HG02763 (cell line): ENCODE results near the gene GTF2H1.

Experiments
- ATAC-seq: cut with Tn5 transposase; IDR thresholded peaks from one replicate; pipeline ENCODE4 v1.9.1; 2021; ENCODE audit warnings: mild to moderate bottlenecking, moderate library complexity; ENCODE audit not compliant: unreplicated experiment

The GTF2H1 gene

DNA sequence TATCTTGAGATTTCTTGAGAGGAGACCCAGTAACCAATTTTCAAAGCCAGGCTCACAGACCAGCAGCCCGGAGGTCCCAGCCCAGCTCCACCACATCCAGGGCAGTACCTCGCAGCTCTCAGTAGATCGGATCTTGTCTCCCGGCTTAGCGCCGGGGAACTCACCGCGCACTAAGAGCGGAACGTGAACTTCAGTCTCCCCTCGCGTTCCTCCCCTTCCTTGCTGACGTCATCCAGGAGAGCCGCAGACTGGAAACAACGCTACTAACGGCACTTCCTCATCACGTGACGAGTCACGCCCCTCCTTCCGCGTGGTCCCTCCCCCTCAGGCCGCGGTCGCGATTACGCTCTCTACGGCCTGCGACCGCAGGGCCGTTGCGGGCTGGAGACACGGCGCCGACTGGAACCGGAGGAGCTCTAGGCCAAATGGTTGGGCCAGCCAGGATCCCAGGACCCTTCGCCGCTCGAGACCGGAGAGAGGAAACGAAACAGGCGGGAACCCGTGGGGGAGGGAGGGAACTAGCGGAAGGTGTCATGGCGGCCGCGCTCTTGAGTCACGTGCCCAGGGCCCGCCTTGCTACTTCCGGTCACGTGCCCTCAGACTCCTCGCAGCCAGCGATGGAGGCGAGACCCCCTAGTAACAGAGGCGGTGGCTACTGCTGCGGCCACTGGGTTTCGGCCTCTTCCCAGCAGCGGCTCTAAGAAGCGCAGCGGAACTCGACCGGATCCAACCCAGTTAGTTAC lies at the start of gene GTF2H1, which contains the start of gene HPS5:
Gene GTF2H1 (plus strand): TSS at position 599 of the 743 bp plus-strand sequence. CDS start 10,508 bp downstream, outside the sequence.
Gene HPS5 (minus strand): TSS at position 172 of the 743 bp plus-strand sequence. CDS start 4,282 bp downstream, outside the sequence.
- ATAC-seq: peak; percentile 87

DNA sequence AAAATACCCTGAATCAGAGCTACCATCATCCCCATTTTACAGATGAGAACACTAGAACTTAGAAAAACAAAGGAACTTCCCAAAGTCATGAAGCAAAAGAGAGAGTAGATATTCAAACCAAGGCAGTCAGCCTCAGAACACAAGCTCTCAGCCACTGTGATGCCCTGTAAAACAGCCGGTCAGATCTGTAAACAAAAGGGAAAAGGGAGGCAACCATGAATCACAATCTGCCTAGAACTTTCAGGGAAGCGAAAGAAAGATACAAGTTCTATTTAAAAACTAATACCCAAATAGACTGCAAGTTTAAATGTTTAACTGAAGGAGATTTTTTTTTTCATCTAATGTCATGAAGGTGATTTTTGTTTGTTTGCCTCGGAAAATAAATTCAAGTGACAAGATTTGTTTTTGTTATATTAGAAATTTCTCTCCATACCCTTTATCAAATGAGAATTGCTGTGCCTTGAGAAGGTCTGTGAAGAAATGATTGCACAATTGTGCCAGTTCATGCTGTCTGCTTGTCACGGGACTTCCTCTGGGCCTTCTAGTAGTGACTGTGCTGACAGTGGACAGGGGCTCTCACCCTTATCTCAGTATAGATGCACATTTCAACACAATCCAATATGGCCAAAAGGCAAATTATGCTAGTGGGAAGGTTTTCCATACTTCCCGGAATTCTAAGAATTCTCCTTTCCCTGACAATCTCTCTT lies 44.6 kb upstream of the GTF2H1 start:
- ATAC-seq: no peak

DNA sequence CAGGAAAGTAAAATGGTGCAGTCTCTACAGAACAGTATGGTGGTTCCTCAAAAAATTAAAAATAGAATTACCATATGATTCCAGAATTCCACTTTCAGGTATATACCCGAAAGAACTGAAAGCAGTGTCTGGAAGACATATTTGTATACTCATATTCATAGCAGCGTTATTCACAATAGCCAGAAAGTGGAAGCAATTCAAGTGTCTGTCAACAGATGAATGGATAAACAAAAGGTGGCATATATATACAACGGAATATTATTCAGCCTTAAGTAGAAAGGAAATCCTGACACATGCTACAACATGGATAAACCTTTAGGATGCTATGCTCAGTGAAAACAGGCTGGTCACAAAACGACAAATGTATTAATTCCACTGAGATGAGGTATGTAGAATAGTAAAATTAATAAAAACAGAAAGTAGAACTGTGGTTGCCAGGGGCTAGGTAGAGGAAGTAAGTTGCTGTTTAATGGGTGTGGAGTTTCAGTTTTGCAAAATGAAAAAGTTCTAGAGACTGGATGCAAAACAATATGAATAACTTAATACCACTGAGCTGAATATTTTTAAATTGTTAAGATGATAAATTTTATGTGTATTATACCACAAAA lies 41.8 kb upstream of the GTF2H1 start:
- ATAC-seq: peak; percentile 88

DNA sequence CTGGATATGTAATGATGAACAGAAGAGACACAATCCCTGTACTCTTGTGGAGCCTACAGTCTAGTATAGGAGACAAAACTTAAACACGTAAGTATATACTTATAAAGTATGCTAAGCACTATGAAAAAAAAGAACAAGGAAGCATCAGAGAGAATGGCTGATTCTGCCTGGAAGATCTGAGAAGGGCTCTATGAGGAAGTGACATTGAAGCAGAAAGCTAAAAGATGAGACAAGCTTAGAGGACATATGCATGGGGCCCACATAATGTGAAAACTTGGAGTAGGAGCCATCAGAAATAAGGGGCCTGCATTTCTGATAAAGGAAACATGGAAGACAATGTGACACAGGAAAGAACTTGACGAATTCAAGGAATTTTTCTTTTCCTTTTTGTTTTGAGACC lies 39.7 kb upstream of the GTF2H1 start:
- ATAC-seq: no peak

DNA sequence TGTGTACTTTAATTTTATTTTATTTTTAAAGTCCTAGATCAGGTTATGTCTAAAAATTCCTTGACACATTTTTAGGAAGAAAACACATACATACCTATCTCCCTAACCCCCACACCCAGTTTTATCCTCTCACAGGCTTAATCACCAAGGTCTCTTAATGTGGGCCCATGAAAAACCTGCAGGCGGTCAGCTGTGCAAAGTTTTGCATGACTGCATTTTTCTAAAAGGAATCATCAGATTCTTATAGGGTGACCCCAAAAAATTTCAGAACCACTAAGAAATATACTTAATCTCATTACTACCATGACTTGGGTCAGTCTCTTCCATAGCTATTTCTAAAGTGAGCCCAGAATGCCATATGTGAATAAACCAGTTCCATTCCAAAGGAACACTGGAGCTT lies 36.5 kb upstream of the GTF2H1 start:
- ATAC-seq: no peak

DNA sequence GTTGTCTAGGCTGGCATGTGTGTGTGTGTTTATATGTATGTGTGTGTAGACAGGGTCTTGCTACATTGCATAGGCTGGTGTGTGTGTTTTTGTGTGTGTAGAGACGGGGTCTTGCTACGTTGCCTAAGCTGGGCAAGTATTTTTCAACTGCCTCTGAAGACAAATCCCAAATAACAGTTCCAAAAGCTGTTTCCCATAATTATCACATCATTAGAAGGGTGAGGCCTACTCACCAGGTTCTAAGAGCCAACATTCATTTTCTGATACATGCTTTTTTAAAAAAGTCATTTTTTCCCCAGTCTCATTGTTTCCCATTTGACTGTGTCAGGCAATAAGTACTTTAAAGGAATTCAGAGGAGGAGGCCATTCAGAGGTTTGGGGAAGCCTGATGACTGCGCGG lies 33.5 kb upstream of the GTF2H1 start:
- ATAC-seq: no peak

DNA sequence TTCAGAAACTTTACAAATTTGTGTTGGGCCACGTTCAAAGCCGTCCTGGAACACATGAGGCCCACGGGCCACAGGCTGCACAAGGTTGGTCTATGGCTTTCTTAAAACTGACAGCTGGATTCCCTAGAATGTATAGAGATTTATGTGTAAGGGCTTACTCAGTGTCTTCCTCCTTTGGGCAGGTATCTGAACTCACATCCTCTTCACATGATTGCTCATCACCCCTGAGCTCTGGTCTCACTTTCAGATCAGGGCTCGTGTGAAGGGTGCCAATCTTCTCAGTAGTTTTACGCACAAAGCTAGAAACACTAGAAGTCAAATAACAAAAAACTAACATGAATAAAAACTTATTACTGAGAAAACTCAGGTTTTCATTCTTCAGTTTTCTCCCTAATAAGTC lies 27.5 kb upstream of the GTF2H1 start:
- ATAC-seq: no peak

DNA sequence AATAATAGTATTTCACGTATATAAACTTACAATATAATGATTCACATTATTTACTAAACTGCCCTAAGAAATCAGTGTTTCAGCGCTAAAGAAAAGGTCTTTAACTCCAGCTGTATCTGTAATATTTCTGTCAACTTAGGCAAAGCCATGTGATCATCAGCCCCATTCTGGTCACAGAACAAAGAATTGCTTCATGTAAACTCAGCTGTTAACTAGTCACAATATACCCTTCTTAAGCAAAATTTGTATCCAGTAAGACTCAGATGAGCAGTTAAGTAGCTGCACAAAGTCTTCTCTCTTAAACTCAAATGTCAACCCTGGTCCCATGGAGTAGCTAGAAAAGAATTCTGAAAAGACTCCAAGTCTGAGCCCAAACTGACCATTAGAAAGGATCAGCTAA lies 27.1 kb upstream of the GTF2H1 start:
- ATAC-seq: no peak

DNA sequence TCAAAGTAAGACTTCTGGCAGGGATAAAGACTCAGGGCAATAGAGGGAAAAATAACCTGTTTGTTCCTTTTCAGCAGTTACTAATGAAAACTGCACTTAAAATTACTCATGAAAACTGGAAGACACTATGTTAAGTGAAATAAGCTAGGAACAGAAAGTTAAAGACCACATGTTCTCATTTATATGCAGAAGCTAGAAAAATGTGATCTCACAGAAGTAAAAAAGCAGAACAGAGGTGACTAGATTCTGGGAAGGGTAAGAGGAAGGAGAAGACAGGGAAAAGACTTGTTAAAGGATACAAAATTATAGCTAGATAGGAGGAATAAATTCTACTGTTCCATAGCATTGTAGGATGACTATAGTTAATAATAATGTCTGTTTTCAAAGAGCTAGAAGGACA lies 22.6 kb upstream of the GTF2H1 start:
- ATAC-seq: no peak

DNA sequence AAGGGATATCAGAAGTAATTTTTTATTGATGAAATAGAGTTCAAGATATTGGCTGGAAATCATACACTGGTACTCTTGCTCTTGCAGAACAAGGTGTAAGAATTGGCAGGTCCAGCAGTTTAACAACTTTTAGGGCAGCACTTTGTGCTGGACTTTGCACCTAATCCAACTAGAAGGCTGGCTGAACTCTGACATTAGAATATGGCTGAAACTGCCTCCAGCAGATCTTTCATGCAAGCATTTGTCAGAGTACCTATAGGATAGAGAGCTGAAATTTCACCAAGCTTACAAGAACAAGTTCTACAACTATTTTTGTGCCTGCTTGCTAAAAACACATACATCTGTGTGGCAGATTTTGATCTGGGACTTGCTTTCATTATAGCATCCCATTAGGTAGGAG lies 17.6 kb upstream of the GTF2H1 start:
- no peak for ATAC-seq

DNA sequence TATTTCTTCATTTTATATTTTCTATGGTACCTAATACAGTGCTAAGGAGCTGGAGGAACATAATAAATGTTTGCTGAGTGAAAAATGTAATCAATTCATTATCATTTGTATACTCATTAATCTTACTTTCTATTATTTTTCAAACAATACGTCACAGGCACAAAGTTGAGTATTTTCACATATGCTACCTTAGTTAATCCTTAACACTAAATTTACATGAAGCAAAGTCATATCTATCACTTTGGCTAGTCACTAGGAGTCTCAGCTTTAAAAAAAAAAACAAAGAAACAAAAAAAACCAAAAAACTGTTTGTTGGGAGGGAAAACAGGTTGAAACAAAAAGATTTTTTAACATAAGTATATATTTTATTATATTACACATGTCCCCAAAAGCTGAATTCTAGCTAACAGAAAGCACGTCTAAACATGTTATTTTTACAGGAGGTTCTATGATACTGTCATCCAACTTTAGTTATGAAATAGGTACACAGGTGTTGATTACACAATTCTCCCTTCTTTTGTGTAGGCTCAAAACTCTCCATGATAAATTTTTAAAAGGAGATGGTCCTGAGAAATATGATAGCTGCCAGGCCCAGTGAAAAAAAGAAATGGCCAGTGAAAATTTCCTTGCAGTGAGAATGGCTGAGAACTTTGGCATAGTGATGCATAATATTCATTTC lies 14.8 kb upstream of the GTF2H1 start:
- no peak for ATAC-seq

DNA sequence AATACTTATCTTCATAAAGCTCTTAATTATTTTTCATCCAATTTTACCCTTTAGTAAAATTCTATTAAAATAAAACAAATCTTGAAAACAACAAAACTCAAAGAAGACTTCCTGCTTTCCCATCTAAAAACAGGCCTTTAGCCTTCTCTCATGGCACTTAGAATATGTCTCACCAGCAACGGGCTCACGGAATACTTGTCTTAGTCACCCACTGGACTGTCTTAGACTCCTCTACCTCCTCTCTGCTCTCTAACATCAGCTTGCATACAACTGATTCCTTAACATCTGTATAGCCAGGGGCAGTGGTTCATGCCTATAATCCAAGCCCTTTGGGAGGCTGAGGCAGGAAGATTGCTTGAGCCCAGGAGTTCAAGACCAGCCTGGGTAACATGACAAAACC lies 14.1 kb upstream of the GTF2H1 start:
- no peak for ATAC-seq

DNA sequence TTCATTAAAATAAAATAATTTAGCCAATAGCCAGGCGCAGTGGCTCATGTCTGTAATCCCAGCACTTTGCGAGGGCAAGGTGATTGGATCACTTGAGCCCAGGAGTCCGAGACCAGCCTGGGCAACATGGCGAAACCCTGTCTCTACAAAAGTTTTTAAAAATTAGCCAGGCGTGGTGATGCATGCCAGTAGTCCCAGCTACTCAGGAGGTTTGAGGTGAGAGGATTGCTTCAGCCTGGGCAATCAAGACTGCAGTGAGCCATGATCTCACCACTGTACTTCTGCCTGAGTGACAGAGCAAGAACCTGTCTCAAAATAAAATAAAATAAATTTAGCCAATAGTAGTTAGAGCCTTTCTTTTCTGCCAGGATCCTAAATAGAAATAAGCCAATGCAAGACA lies 12.7 kb upstream of the GTF2H1 start:
- no peak for ATAC-seq

DNA sequence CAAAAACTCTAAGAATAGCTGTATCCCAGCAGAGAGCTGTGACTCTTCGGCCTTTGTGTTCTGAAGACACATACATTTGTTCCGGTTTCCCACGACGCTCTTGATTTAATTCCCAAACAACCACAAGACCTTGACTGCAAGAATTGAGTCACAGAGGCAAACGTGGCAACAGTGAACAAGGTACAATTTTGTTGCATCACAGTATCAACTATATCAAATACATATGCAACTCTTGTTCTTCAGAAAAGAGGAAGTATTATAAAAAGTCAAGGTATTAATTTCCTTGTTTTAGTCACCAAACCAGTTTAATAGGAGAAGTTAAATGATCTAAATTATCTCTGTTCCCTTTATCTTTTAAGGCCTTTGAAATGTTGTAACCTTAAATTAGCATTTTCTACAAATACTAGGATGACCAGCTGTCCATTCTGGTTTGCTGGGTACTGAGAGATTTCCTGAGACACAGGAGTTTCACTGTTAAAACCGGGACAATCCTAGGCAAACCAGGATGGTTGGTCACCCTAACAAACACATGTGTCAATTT lies 11.5 kb upstream of the GTF2H1 start:
- no peak for ATAC-seq

DNA sequence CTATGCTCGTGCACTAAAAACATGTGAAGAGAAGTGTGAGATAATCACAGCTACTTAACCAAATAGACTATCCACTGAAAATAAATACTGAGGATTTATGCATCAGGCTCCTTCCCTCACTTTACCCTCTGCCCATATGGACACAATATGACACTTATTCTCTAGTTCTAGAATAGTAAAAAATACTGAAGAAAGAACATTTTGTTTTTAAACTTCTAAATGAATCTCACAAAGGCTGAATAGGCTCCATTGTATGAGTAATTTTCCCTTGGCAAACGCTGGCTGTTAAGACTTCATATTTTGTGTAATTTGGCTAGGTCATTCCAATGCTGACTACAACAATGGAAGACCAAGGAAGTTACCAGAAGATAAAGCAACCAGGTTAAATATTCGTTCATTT lies 10.4 kb upstream of the GTF2H1 start:
- ATAC-seq: no peak

DNA sequence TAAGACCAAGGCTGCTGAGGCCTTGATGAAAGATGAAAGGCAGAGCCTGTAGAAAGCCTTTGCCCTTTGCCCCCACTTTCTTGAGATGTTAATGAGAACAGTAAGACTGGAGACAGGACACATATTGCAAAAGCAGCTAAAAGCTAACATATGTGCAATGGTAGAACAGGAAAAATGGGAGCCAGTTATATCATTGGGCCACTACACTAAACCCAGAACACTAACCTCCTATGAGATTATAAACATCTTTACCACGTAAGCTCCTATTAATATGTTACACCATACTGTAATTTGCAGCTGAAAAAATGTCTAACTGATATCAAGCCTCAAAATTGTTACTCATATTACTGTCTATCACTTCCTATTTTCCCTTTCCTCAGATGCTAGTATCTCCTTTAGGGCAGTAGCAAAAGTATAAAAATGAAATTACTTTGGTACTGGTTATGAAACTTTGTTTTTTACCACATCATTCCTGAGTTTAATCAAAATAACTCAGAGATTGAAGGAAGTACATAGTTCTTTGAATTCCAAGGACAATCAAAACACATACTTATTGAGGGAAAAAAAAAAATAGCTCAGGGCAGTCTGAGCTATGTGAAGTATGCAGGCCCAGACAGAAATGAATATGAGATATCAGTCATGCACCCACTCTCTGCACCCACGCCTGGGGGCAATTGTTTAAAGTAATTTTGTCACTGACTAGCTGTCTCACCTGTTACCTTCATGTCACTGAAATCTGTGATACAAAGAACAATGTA lies 9.5 kb upstream of the GTF2H1 start:
- no peak for ATAC-seq

DNA sequence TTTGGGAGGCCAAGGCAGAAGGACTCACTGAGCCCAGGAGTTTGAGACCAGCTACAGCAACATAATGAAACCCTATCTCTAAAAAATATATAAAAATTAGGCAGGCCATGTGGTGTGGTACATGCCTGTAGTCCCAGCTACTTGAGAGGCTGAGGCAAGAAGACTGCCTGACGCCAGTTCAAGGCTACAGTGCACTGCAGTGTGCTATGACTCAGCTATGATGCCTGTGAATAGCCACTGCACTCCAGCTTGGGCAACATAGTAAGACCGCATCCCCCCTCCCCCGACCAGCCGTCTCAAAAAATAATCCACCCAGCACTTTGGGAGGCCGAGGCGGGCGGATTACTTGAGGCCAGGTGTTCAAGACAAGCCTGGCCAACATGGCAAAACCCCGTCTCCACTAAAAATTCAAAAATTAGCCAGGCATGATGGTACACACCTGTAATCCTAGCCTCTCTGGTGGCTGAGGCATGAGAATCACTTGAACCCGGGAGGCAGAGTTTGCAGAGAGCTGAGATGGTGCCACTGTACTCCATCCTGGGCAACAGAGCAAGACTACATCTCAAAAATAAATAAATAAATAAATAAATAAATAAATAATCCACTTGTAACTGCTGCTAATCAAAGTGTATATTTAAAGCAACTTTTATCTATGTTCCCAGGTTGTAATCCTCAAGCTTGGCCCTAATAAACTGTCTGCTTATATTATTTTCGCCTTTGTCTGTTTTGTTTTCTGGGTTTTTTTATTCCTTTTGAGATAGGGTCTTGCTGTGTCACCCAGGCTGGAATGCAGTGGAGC lies 8.2 kb upstream of the GTF2H1 start:
- no peak for ATAC-seq

DNA sequence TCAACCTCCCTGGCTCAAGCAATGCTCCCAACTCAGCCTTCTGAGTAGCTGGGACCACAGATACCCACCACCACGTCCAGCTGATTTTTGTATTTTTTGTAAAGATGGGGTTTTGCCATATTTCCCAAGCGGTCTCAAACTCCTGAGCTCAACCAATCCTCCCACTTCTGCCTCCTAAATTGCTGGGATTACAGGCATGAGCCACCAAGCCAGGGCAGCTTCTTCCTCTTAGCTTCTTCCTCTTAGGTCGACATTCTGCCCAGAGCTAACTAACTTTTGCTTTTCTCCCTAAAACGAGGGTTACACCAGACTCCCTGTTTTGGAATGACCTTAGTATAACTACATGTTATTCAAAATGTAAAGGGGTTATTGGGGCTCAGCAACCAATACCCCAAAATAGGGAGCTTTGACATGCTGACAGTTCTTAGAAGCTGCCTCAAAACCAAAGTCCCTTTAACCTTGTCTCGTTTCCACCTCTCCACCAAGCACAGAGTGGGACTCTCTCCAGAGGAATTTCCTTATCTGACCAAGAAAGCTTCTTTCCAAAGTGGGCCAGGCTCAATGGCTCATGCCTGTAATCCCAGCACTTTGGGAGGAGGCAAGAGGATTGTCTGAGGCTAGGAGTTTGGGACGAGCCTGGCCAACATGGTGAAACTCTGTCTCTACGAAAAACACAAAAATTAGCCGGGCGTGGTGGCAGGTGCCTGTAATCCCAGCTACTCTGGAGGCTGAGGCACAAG lies 7.4 kb upstream of the GTF2H1 start:
- no peak for ATAC-seq

DNA sequence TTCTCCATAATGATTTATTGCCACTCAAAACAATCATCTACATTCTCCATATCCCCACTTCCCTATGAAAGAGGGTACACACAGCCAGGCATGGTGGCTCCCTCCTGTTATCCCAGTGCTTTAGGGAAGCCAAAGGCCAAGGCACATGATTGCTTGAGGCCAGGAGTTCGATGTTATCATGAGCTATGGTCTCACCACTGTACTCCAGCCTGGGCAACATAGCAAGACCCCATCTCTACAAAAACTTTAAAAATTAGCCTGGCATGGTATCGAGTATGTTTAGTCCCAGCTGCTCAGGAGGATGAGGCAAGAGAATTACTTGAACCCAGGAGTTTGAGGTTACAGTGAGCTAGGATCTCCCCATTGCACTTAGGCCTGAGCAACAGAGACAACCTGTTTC lies 6.5 kb upstream of the GTF2H1 start:
- no peak for ATAC-seq
